NCI-H2107 treated with DMSO at 0.1 percent for 48 hours (cell line): ENCODE data around the gene ASB16.

Experiments
- DNase-seq: peaks from one replicate; lab custom pipeline; 2025; ENCODE audit not compliant: unreplicated experiment; lab: John Stamatoyannopoulos, UW

ASB16 gene

GRCh38 chr17:44187131-44187899 lies 16.8 kb downstream of the ASB16 start:
- no peak for DNase-seq

GRCh38 chr17:44188576-44189403 lies 18.3 kb downstream of the ASB16 start:
- no peak for DNase-seq

DNA sequence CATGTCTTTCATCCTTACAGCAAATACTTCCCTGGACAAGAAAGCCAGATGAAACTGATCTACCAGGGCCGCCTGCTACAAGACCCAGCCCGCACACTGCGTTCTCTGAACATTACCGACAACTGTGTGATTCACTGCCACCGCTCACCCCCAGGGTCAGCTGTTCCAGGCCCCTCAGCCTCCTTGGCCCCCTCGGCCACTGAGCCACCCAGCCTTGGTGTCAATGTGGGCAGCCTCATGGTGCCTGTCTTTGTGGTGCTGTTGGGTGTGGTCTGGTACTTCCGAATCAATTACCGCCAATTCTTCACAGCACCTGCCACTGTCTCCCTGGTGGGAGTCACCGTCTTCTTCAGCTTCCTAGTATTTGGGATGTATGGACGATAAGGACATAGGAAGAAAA lies 20.0 kb downstream of the ASB16 start:
- DNase-seq: no peak

- no peak for DNase-seq
Measured at GRCh38 chr17:44191369-44191768, 20.9 kb downstream of the ASB16 start.

- DNase-seq: no peak
Measured at GRCh38 chr17:44191941-44192496, 21.5 kb downstream of the ASB16 start.

DNA sequence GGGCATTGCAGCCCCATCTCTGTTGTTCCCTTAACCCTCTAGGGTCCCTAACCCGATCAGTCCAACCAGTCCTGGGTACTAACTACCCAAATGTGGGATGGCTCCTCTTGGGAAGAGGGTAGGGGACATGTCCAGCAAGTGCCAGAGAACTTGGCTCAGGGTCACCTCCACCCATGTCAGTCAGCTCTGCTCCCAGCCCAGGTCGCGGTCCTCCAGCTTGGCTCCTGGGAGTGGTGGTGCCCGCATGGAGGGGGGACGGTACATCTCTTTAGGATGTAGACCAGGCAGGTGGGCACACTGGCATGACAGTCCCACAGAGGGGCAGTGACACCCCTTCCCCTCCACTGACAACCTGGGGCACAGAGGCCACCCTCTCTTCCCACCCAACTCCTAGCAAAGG lies 22.2 kb downstream of the ASB16 start:
- no peak for DNase-seq

- no peak for DNase-seq
Measured at GRCh38 chr17:44193326-44194084, 23.0 kb downstream of the ASB16 start.

- no peak for DNase-seq
Measured at GRCh38 chr17:44197107-44197506, 26.6 kb downstream of the ASB16 start.

DNA sequence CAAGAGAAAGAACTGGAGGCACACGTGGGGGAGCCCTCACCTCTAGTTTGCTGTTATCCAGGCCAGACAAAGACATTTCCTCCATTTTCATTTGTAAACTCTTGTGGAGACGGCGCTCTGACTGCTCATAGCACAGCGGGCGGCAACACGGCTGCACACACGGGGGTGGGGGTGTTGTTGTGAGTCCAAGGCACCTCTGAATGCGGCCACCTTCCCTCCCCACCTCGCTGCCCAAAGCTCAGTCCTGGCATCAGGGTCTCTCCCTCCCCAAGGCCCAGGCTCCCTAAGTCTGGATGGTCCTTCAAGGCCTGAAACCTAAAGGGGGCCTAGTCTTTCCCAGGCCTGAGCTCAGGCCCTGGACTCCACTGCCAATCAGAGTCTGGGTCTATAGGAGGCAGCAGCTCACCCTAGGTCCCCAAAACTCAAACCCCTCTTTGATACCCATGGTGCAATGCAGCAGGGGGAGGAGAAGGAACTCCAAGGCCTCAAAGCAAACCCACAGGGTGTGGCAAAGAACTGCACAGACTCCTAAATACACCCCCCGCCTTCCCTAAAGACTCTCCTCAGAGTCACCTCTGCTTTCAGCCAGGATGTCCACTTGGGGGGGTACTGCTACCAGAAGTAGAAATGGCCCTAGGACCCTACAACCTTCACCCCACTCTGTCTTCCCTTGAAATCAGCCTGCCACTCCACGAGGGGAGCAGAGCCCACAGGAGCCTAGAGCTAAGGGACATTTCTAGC lies 27.6 kb downstream of the ASB16 start:
- no peak for DNase-seq

DNA sequence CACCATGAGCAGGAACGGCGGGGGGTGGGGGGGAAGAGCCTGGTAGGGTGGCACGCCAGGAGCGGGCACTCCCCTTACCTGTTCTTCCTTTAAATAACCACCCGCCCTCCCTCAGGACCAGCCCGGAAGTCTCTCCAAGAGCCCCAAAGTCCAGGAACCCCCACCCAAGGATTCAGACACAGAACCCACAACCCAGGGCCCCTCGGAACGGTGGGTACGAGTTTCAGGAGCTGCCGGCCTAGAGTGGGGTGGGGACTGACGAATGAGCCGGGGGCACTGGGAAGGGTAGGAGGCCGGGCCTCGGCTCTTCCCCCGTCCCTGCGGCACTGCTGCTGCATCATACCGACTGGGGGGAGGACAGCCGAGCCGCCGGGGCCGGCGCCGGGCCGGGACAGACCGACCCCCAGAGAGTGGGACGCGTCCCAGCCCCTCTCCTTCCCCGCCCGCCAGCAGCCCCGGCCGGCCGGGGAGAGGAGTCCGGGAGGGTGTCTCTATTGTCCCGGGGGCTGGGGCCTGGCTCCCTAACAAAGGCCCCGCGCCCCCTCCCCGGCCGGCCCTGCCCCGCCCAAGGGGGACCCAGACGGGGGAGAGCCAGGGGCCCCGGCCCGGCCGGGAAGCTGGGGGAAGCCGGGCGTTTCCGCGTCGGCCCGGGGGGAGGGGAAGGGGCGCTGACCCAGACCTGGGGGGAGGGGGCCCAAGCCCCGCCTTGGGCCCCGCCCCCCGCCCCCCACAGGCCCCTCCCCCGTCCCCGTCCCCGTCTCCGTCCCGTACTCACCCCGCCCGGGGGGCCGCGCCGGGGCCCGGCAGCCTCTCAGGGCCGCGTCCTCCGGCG lies 28.4 kb downstream of the ASB16 start:
- no peak for DNase-seq

DNA sequence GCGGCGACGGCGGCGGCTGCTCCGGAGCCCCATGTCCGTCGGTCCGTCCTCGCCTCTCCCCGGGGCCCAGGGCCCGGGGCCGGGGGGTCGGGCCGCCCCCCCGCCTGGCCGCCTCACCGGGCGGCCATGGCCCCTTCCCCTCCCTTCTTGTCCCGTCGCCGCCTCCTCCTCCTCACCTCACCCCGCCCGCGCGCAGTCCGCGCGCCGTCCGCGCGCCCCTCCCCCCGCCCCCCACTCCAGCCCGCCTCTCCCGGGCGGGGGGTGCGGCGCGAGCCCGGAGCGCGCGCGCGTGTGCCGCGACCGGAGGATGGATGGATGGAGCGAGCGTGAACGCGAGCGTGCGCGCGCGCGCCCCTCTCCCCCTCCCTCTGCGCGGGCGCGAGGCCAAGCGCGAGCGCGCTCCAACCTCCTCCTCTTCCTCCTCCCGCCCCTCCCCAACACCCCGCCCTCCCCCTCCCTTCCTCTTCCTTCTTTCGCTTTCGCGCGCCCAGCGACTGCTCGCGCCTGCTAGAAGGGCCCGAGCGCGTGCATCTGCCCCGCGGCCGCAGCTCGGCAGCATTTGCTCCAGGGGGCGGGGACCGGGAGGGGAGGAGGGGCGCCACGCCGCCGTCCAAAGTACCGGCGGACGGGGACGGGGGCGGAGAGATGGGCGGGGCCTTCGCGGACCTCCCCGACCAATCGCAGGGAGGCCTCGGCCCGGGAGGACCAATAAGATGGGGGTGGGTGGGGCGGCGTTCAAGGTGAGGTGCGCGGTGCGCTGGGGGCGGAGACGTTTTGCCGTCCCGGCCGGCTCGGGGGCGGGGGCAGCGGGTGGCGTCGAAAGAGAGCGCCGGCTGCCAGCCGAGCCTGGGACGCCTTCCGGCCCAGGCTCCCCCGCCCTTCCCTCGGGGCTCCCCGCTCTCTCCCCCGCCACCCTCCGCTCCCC lies 29.3 kb downstream of the ASB16 start, which contains the start of gene ATXN7L3:
Gene ATXN7L3 (minus strand): TSS at position 332 of the 925 bp plus-strand sequence. CDS start 1,814 bp downstream, outside the sequence.
- DNase-seq: peak; percentile 76

DNA sequence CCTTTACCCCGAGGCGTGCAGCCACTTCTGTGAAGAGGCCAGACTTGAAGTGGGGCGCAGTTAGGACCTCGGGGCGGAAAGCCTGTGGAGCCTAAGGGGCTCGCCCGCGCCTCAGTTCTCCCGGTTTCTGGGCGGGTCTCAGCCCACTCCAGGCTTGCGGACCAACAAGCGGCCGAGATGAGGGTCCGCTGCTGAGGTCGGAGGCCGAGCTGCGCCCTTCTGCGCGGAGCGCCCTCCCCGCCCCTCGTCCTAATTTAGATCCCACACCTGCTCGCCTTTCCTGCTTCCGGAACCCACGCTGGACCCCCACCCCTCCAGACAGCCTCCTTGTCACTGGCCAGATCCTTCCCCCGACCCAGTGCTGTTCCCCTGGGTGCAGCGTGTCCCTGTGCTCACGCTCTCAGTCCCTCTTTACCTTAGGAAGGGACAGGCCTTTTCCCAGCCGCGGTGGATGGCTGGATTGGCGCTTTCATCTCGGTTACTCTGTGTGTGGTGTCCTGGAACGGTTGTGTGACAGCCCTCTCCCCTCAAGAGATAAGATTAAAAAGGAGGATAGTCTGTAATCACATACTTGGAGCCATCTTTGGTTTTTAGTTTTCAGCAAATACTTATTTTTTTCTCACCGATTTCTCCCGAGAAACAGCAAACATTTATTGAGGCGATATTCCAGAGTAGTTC lies 30.1 kb downstream of the ASB16 start:
- peak; percentile 24 for DNase-seq

DNA sequence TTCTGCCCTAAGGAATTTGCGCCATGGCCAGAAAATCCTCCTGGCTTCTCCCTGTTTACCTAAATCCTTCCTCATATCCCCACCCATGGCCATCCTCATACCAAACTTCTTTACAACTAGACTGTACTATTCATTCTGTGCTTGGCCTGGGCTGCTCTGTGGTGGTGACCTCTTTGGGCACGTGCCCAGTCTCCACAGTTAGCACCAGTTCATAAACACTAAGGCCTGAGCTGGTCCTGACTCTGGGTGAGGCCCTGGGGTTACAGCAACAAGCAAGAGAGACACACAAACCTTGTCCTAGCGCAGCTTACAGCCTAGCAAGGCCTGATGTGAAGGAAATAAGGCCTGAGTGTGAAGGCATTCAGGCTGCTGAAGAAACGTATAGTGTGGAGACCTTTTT lies 32.3 kb downstream of the ASB16 start:
- no peak for DNase-seq

- peak; percentile 14 for DNase-seq
Measured at GRCh38 chr17:44203731-44204440, 33.4 kb downstream of the ASB16 start.

GRCh38 chr17:44204441-44204882 lies 34.0 kb downstream of the ASB16 start:
- no peak for DNase-seq

GRCh38 chr17:44205962-44206824 lies 35.7 kb downstream of the ASB16 start:
- no peak for DNase-seq
